Measurements from ENCODE around the gene DSG2.

GRCh38 chr18:31469629-31470028, 28.3 kb upstream of the DSG2 start:
- TF ChIP-seq CTCF (IDR thresholded peaks at IDR 0.05) = no peak
- TF ChIP-seq POLR2AphosphoS5 (IDR thresholded peaks at IDR 0.05; ENCODE audit: low read depth, low read length) = no peak
- TF ChIP-seq REST (IDR thresholded peaks at IDR 0.05; ENCODE audit: insufficient read depth in 1 of 2, low read depth in 2 of 2, low read length in 1 of 2) = no peak

Measured in Panc1 (cell line).